Measurements from ENCODE around the gene ATP6V0E1. TPM values are rescaled to one million over a fixed set of nuclear protein-coding genes. Genes with fewer than 3 reads are reported as not detected.

Gene ATP6V0E1
- total and polyA plus RNA-seq, 2 experiments from 2014 or later: 75.9 to 250 TPM

- TF ChIP-seq ETS1 (IDR thresholded peaks at IDR 0.05): no peak
Measured at GRCh38 chr5:172990776-172991175, 7.2 kb downstream of the ATP6V0E1 start (continued).

- H3K27ac Mint-ChIP-seq: no peak overlapping the region
- ATAC-seq (no peak), DNase-seq (ENCODE audit: low spot score) (no peak)
- Histone ChIP-seq H3F3A (replicated peaks; ENCODE audit: low read depth) (no peaks in the 10 kb centered on the region), H3K27me3 (ENCODE audit: insufficient read depth) (no peaks in the 10 kb centered on the region), H3K36me3 (ENCODE audit: insufficient read depth) (peaks cover 14% of the 10 kb centered on the region; the same call in 1 of the 2 replicates), H2AFZ (no peak overlapping the region), H3K4me1 (ENCODE audit: insufficient read depth) (no peaks in the 10 kb centered on the region), H3K4me3 (no peak overlapping the region), H4K20me1 (replicated peaks; ENCODE audit: insufficient read depth) (peaks cover 12% of the 10 kb centered on the region; the same call in 1 of the 2 replicates), H3K79me2 (replicated peaks; ENCODE audit: insufficient read depth) (peaks cover 50% of the 10 kb centered on the region), H3K9me2 (ENCODE audit: insufficient read depth) (no peaks in the 10 kb centered on the region), H3K27ac (ENCODE audit: low read depth) (no peak overlapping the region), H3K4me2 (no peak overlapping the region)
- H3K4me3 Mint-ChIP-seq: no peak overlapping the region
- no peaks in the 10 kb centered on the region for H3K4me1 Mint-ChIP-seq
- peaks cover 40% of the 10 kb centered on the region for H3K36me3 Mint-ChIP-seq (ENCODE audit: low read depth)
- no peaks in the 10 kb centered on the region for H3K27me3 Mint-ChIP-seq (ENCODE audit: insufficient read depth, low read depth, poor library complexity)
- no peaks in the 10 kb centered on the region for H3K9me3 Mint-ChIP-seq
- TF ChIP-seq ZNF114 (CRISPR knock-in tag; IDR thresholded peaks at IDR 0.05): no peak
- TF ChIP-seq EZH2phosphoT487 (IDR thresholded peaks at IDR 0.05; ENCODE audit: unreplicated experiment): no peak
- no peak for TF ChIP-seq NANOG (IDR thresholded peaks at IDR 0.05; ENCODE audit: borderline replicate concordance)
- TF ChIP-seq REST (IDR thresholded peaks at IDR 0.05; ENCODE audit: unreplicated experiment): no peak
- no peak for TF ChIP-seq JUNB (IDR thresholded peaks at IDR 0.05; ENCODE audit: unreplicated experiment)
- TF ChIP-seq CTCF (conservative IDR thresholded peaks at IDR 0.05; ENCODE audit: low read depth in 2 of 2): no peak
- no peak for TF ChIP-seq EZH2 (IDR thresholded peaks at IDR 0.05; ENCODE audit: low read depth, unreplicated experiment)
- no peak for TF ChIP-seq POLR2AphosphoS5 (IDR thresholded peaks at IDR 0.05; ENCODE audit: low read depth)
- TF ChIP-seq ZNF462 (CRISPR knock-in tag; IDR thresholded peaks at IDR 0.05): no peak
- no peak for TF ChIP-seq STAT1 (IDR thresholded peaks at IDR 0.05; ENCODE audit: unreplicated experiment)
- TF ChIP-seq CREB1 (CRISPR knock-in tag; IDR thresholded peaks at IDR 0.05; ENCODE audit: low read depth): no peak
- TF ChIP-seq ETS1 (IDR thresholded peaks at IDR 0.05): no peak
Measured at GRCh38 chr5:172994405-172994804, 10.8 kb downstream of the ATP6V0E1 start.

Measured in GM23338 (cell line).